K562 (cell line): ENCODE measurements around the gene GLRX3. TPM values are rescaled to one million over a fixed set of nuclear protein-coding genes. Genes with fewer than 3 reads are reported as not detected.

Source experiments
- ATAC-seq: fragments of 200-7000 bp; cut with Tn5 transposase; 3 replicates; pipeline ENCODE4 v1.9.1; 2020; ENCODE audit warnings: moderate library complexity
- BruUV-seq: library from RNA; stranded (reverse); fragments of 400-500 nt; replicated peaks from 2 replicates; lab custom pipeline; 2021; lab: Mats Ljungman, UMichigan
- CTCF ChIA-PET: fragments of 300-600 bp; formaldehyde crosslinking; extraction: SDS; loops from one replicate; lab custom pipeline; 2021; ENCODE audit warnings: low intra/inter-chr PET ratio; lab: Yijun Ruan, JAX
- POLR2A ChIA-PET: fragments of 300-600, 350-650 bp; sonication (Branson Sonifier 250); formaldehyde crosslinking; extraction: SDS; loops from one replicate; lab custom pipeline; 2021; ENCODE audit warnings: antibody characterized with exemption, inconsistent platforms; lab: Yijun Ruan, JAX
- DNase-seq, 4 experiments: peaks; one replicate each; pipeline versions ENCODE4 v3.0.0 to v3.0.0-alpha.2; 2011 to 2018; ENCODE audit warnings: low spot score in 3 of 4, mixed read lengths in 3 of 4; ENCODE audit errors: extremely low read depth in 1 of 4
- FAIRE-seq: peaks from 2 replicates; lab custom pipeline; 2011; peaks lifted over from hg19 to GRCh38; lab: Jason Lieb, UNC
- H2AFZ ChIP-seq: 2 replicates; pipeline ENCODE4 v1.6.0; 2011; ENCODE audit warnings: low read depth, low read length, control low read depth, inconsistent platforms
- H3K27ac ChIP-seq: fragments of 200-600 bp; 3 replicates; pipeline ENCODE4 v1.8.0; 2011; ENCODE audit warnings: low read depth, mild to moderate bottlenecking, control low read depth, inconsistent platforms, low read length, moderate library complexity, mixed read lengths; ENCODE audit errors: extremely low read depth
- H3K27me3 ChIP-seq, 2 experiments: fragments of 300-600 bp in 1 of 2; 2 replicates in 1 of 2; 3 replicates in 1 of 2; pipeline versions ENCODE4 v1.6.0 to v1.8.0; 2011; ENCODE audit warnings: inconsistent platforms in 2 of 2, low read length in 2 of 2, mild to moderate bottlenecking in 1 of 2, mixed read lengths in 1 of 2, moderate library complexity in 1 of 2; ENCODE audit not compliant: control insufficient read depth in 2 of 2, insufficient read depth in 2 of 2
- H3K36me3 ChIP-seq: fragments of 300-600 bp; 3 replicates; pipeline ENCODE4 v1.8.0; 2011; ENCODE audit warnings: mild to moderate bottlenecking, low read length, inconsistent platforms; ENCODE audit not compliant: control insufficient read depth, insufficient read depth
- H3K4me1 ChIP-seq, 2 experiments: fragments of 200-600 bp in 1 of 2; replicated peaks in 1 of 2; 2 replicates in 1 of 2; 3 replicates in 1 of 2; pipeline versions ENCODE4 v1.5.1 to v1.8.0; 2011; ENCODE audit warnings: inconsistent platforms in 2 of 2, low read length in 2 of 2, mild to moderate bottlenecking in 1 of 2, mixed read lengths in 1 of 2, moderate library complexity in 1 of 2; ENCODE audit not compliant: control insufficient read depth in 2 of 2, insufficient read depth in 2 of 2
- H3K4me2 ChIP-seq: 2 replicates; pipeline ENCODE4 v1.6.1; 2011; ENCODE audit warnings: low read length, control low read depth, inconsistent platforms, mixed read lengths; ENCODE audit not compliant: insufficient read depth
- H3K4me3 ChIP-seq: fragments of 200-600 bp; sonication (generic), shearing (Covaris generic); 2 replicates; pipeline ENCODE4 v1.5.1; 2016; ENCODE audit warnings: control low read depth, inconsistent platforms
- H3K79me2 ChIP-seq: fragments of 200-600 bp; 3 replicates; pipeline ENCODE4 v1.8.0; 2011; ENCODE audit warnings: low read length, inconsistent platforms; ENCODE audit not compliant: control insufficient read depth, insufficient read depth
- H3K9ac ChIP-seq, 2 experiments: 2 replicates each; pipeline versions ENCODE4 v1.6.0 to v1.6.1; 2011; ENCODE audit warnings: low read depth in 2 of 2, low read length in 2 of 2, control low read depth in 1 of 2, inconsistent platforms in 1 of 2, mild to moderate bottlenecking in 1 of 2, mixed read lengths in 1 of 2; ENCODE audit not compliant: insufficient read depth in 1 of 2
- H3K9me1 ChIP-seq: one replicate; pipeline ENCODE4 v1.6.0; 2011; ENCODE audit warnings: inconsistent platforms, mild to moderate bottlenecking, low read length, moderate library complexity; ENCODE audit not compliant: control insufficient read depth, insufficient read depth
- H3K9me3 ChIP-seq: replicated peaks from 2 replicates; pipeline ENCODE4 v1.5.1; 2011; ENCODE audit warnings: low read depth, low read length, inconsistent platforms; ENCODE audit not compliant: control insufficient read depth, insufficient read depth
- H4K20me1 ChIP-seq: replicated peaks from 2 replicates; pipeline ENCODE4 v1.6.1; 2011; ENCODE audit warnings: low read length, inconsistent platforms, mixed read lengths; ENCODE audit not compliant: control insufficient read depth, insufficient read depth
- E2F6 ChIP-seq, 2 experiments: IDR thresholded peaks; 2 replicates each; pipeline ENCODE4 v1.6.1; 2011; ENCODE audit warnings: borderline replicate concordance in 1 of 2, control low read depth in 1 of 2, low read depth in 1 of 2, low read length in 1 of 2, mild to moderate bottlenecking in 1 of 2, mixed read lengths in 1 of 2, moderate library complexity in 1 of 2; ENCODE audit not compliant: insufficient read depth in 1 of 2, insufficient read length in 1 of 2, poor library complexity in 1 of 2, severe bottlenecking in 1 of 2; ENCODE audit errors: extremely low read depth in 1 of 2
- MCM7 ChIP-seq, 2 experiments: fragments of 450-650 bp; IDR thresholded peaks; 2 replicates each; pipeline ENCODE4 v1.6.1; 2016 to 2018
- RBM25 ChIP-seq: fragments of 200-400 bp; formaldehyde crosslinking; IDR thresholded peaks from 2 replicates; pipeline ENCODE4 v1.6.1; 2018; ENCODE audit warnings: low read length, low read depth, moderate library complexity; ENCODE audit not compliant: severe bottlenecking
- TARDBP ChIP-seq: fragments of 450-650 bp; IDR thresholded peaks from 2 replicates; pipeline ENCODE4 v1.6.1; 2016
- WGBS: fragments of 100-300 bp; shearing (Covaris generic); methylation state at CpG from one replicate; pipeline ENCODE4 v1.1.6; 2016; ENCODE audit warnings: low coverage, mixed read lengths; ENCODE audit not compliant: insufficient coverage; ENCODE audit errors: missing lambda C conversion rate; 5-methylcytosine and 5-hydroxymethylcytosine counted together
- in situ Hi-C: fragments of 300-500 bp; cut with MboI; formaldehyde crosslinking; loops from 4 replicates; pipeline ENCODE4 v1.15.0; 2018; ENCODE audit warnings: inconsistent platforms, mixed read lengths
- intact Hi-C: fragments of 100-400 bp; cut with micrococcal nuclease; formaldehyde crosslinking; loops from 2 replicates; pipeline ENCODE4 v1.14.2; 2022
- polyA plus RNA-seq, 8 experiments: library from polyadenylated mRNA; depleted of rRNA in 4 of 8; stranded (reverse) in 5 of 8; unstranded in 3 of 8; fragments of >200 nt; fragmentation: Nextera tagmentation in 2 of 8; fragmentation: Illumina TruSeq in 1 of 8; extraction: Ambion mirVana in 2 of 8; extraction: Trizol in 1 of 8; gene quantifications; 2 replicates each; pipeline versions ENCODE4 v1.2.1 to v1.2.3, GENCODE V29; 2011 to 2014; ENCODE audit warnings: inconsistent platforms in 1 of 8, missing spikeins in 1 of 8
- total RNA-seq, 7 experiments: library from RNA; depleted of rRNA in 6 of 7; stranded (reverse); fragments of >200 nt in 6 of 7; fragmentation: Illumina TruSeq in 2 of 7; extraction: Trizol in 2 of 7; gene quantifications; 2 replicates each; pipeline versions ENCODE4 v1.2.1 to v1.2.3, GENCODE V29; 2011 to 2021; ENCODE audit warnings: low replicate concordance in 1 of 7

GLRX3 gene
- total and polyA plus RNA-seq, 9 of the 15 experiments (the other 6 are each of a cell fraction or from before 2014, with no cell fraction given) = 115 to 190 (median 169) TPM

DNA sequence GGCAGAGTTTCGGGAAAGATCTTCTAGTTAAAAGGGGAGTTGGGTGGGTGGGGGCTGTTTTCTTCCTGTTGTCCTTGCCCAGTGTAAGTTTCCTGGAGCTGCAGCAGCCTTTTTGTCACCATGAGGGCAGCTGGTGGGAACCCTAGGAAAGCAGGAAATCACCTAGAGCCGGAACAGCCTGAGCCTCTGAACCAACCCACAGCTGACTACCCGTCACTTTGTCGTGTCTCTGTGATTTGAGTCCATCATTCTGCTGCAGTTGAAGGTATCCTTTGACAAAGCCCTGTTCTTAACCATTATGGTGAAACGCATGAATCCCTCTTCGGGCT is 24.4 kb upstream of the GLRX3 start:
- ATAC-seq = no peak
- BruUV-seq = no TSS peak
- H3K27me3 ChIP-seq = no peaks in the 10 kb centered on the region
- POLR2A ChIA-PET = interaction anchor here (0.6 kb wide), 1 partner anchor 21 kb away, joined by 3 read pairs; no protein-coding TSS in a partner anchor
- peaks cover 3 to 21% of the 10 kb centered on the region in 2 experiments; a peak in 3 of 5 replicates for H3K4me1 ChIP-seq
- H2AFZ ChIP-seq = peak overlapping the region; percentile 98
- H3K9me3 ChIP-seq = no peaks in the 10 kb centered on the region
- in situ Hi-C loops = loop anchor here (25.0 kb wide), 1 partner anchor 1525 kb away; no protein-coding TSS in a partner anchor
- no peak for DNase-seq
- intact Hi-C loops = loop anchor here (1.0 kb wide), 1 partner anchor 25 kb away; no protein-coding TSS in a partner anchor
- peak overlapping the region; percentile 68 for H3K4me3 ChIP-seq
- peak overlapping the region; percentile 84 to 94; a peak in 3 of 4 replicates for H3K9ac ChIP-seq
- H3K79me2 ChIP-seq = peaks cover 13% of the 10 kb centered on the region; the same call in 2 of the 3 replicates
- WGBS = 27% methylated on average over 4 of the region's 6 CpGs
- peak; percentile 7 to 19 for TF ChIP-seq E2F6 (IDR thresholded peaks at IDR 0.05; ENCODE audit: borderline replicate concordance in 1 of 2, extremely low read depth in 1 of 2, insufficient read depth in 1 of 2, insufficient read length in 1 of 2, low read depth in 1 of 2, low read length in 1 of 2, poor library complexity in 1 of 2, severe bottlenecking in 1 of 2)
- peak; percentile 96 for TF ChIP-seq RBM25
- no peak for TF ChIP-seq TARDBP
- no peak for TF ChIP-seq MCM7 (IDR thresholded peaks at IDR 0.05)
- no peaks in the 10 kb centered on the region for H4K20me1 ChIP-seq
- CTCF ChIA-PET = no interaction called here
- FAIRE-seq = no peak
- H3K4me2 ChIP-seq = peak overlapping the region; percentile 100
- peak overlapping the region; percentile 52; the same call in 2 of the 3 replicates for H3K27ac ChIP-seq
- H3K9me1 ChIP-seq = peaks cover 4% of the 10 kb centered on the region
- no peaks in the 10 kb centered on the region for H3K36me3 ChIP-seq
